Astrocyte (in vitro differentiated cells and primary cell): ENCODE data around the gene ITGAV. TPM values are rescaled to one million over a fixed set of nuclear protein-coding genes. Genes with fewer than 3 reads are reported as not detected.

Experiments used
- DNase-seq: peaks from one replicate; pipeline ENCODE4 v3.0.0-alpha.2; 2010; ENCODE audit warnings: low read depth
- FAIRE-seq: peaks from 2 replicates; lab custom pipeline; 2011; peaks lifted over from hg19 to GRCh38; lab: Jason Lieb, UNC
- H2AFZ ChIP-seq: 2 replicates; pipeline ENCODE4 v1.6.0; 2012; ENCODE audit warnings: low read depth, low read length, inconsistent platforms
- H3K27ac ChIP-seq: 2 replicates; pipeline ENCODE4 v1.5.1; 2011; ENCODE audit warnings: low read depth, low read length, inconsistent platforms
- H3K27me3 ChIP-seq: 2 replicates; pipeline ENCODE4 v1.6.0; 2011; ENCODE audit warnings: low read length, inconsistent platforms; ENCODE audit not compliant: insufficient read depth
- H3K36me3 ChIP-seq: 2 replicates; pipeline ENCODE4 v1.5.1; 2011; ENCODE audit warnings: low read length, inconsistent platforms; ENCODE audit not compliant: insufficient read depth
- H3K4me1 ChIP-seq: 2 replicates; pipeline ENCODE4 v1.5.1; 2011; ENCODE audit warnings: low read length, inconsistent platforms; ENCODE audit not compliant: insufficient read depth
- H3K4me2 ChIP-seq: 2 replicates; pipeline ENCODE4 v1.6.0; 2012; ENCODE audit warnings: low read length, inconsistent platforms
- H3K4me3 ChIP-seq: 2 replicates; pipeline ENCODE4 v1.5.1; 2011; ENCODE audit warnings: low read depth, mild to moderate bottlenecking, low read length, inconsistent platforms; ENCODE audit not compliant: insufficient read depth
- H3K79me2 ChIP-seq: 2 replicates; pipeline ENCODE4 v1.6.0; 2012; ENCODE audit warnings: mild to moderate bottlenecking, low read length, inconsistent platforms; ENCODE audit not compliant: insufficient read depth
- H3K9ac ChIP-seq: 2 replicates; pipeline ENCODE4 v1.6.0; 2012; ENCODE audit warnings: mild to moderate bottlenecking, low read length, inconsistent platforms
- H3K9me3 ChIP-seq: 2 replicates; pipeline ENCODE4 v1.5.1; 2012; ENCODE audit warnings: low read depth, mild to moderate bottlenecking, low read length, inconsistent platforms; ENCODE audit not compliant: insufficient read depth
- H4K20me1 ChIP-seq: 2 replicates; pipeline ENCODE4 v1.6.0; 2012; ENCODE audit warnings: low read length, inconsistent platforms; ENCODE audit not compliant: insufficient read depth
- H3K27ac Mint-ChIP-seq: one replicate; pipeline ENCODE4 v1.8.0; 2021; ENCODE audit warnings: mild to moderate bottlenecking, mixed read lengths; ENCODE audit not compliant: unreplicated experiment
- H3K27me3 Mint-ChIP-seq: one replicate; pipeline ENCODE4 v1.8.0; 2021; ENCODE audit warnings: low read depth, mixed read lengths; ENCODE audit not compliant: unreplicated experiment
- H3K36me3 Mint-ChIP-seq: one replicate; pipeline ENCODE4 v1.8.0; 2021; ENCODE audit warnings: low read depth, mixed read lengths; ENCODE audit not compliant: unreplicated experiment
- H3K4me1 Mint-ChIP-seq: one replicate; pipeline ENCODE4 v1.8.0; 2021; ENCODE audit warnings: low read depth, mixed read lengths; ENCODE audit not compliant: unreplicated experiment
- H3K4me3 Mint-ChIP-seq: one replicate; pipeline ENCODE4 v1.8.0; 2021; ENCODE audit warnings: mild to moderate bottlenecking, moderate library complexity, mixed read lengths; ENCODE audit not compliant: unreplicated experiment
- H3K9me3 Mint-ChIP-seq: one replicate; pipeline ENCODE4 v1.8.0; 2021; ENCODE audit warnings: mild to moderate bottlenecking, mixed read lengths; ENCODE audit not compliant: unreplicated experiment
- EZH2 ChIP-seq: IDR thresholded peaks from 2 replicates; pipeline ENCODE4 v1.6.1; 2012; ENCODE audit warnings: mild to moderate bottlenecking, low read length, inconsistent platforms; ENCODE audit not compliant: insufficient read depth
- total RNA-seq: library from RNA; stranded (reverse); gene quantifications from 2 replicates; pipeline ENCODE4 v1.2.1, GENCODE V29; 2021
- TF ChIP-seq, protein P1 (sequence below): IDR thresholded peaks from 2 replicates; pipeline ENCODE4 v1.5.1; 2011; ENCODE audit warnings: low read depth, mild to moderate bottlenecking, inconsistent platforms, low read length, moderate library complexity; ENCODE audit not compliant: insufficient read depth

ITGAV gene
- total RNA-seq, 1 donor from 2014 or later = 661 TPM

DNA sequence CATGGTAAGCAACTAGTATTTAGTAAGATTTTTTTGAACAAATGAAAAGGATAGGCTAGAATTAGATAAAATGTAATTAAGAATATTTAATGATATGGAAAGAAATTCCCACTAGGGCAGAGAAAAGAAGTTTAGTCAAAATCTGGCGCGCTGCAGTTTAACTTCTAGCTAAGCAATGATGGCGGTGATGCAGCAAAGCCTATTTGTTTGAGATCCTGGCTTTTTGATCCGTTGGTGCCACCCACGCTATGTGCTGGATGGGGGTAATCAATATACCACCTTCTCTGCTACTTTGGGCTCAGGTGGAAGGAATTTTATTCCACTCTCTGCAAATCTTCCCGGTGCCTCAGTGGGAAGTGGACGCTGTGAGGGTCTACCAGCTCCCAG, 103.6 kb downstream of the ITGAV start:
- TF ChIP-seq EZH2 = no peak
- TF ChIP-seq, protein P1, sequence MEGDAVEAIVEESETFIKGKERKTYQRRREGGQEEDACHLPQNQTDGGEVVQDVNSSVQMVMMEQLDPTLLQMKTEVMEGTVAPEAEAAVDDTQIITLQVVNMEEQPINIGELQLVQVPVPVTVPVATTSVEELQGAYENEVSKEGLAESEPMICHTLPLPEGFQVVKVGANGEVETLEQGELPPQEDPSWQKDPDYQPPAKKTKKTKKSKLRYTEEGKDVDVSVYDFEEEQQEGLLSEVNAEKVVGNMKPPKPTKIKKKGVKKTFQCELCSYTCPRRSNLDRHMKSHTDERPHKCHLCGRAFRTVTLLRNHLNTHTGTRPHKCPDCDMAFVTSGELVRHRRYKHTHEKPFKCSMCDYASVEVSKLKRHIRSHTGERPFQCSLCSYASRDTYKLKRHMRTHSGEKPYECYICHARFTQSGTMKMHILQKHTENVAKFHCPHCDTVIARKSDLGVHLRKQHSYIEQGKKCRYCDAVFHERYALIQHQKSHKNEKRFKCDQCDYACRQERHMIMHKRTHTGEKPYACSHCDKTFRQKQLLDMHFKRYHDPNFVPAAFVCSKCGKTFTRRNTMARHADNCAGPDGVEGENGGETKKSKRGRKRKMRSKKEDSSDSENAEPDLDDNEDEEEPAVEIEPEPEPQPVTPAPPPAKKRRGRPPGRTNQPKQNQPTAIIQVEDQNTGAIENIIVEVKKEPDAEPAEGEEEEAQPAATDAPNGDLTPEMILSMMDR = no peak
- H3K27me3 ChIP-seq = no peaks in the 10 kb centered on the region
- peaks cover 5% of the 10 kb centered on the region for H3K4me1 Mint-ChIP-seq
- H3K9ac ChIP-seq = peak overlapping the region; percentile 88
- H4K20me1 ChIP-seq = no peaks in the 10 kb centered on the region
- no peak for FAIRE-seq
- DNase-seq = no peak
- H3K36me3 Mint-ChIP-seq = no peaks in the 10 kb centered on the region
- peaks cover 3% of the 10 kb centered on the region for H3K27me3 Mint-ChIP-seq
- H3K4me2 ChIP-seq = peak overlapping the region; percentile 98
- no peaks in the 10 kb centered on the region for H3K36me3 ChIP-seq
- no peaks in the 10 kb centered on the region for H3K9me3 ChIP-seq
- H3K4me1 ChIP-seq = peaks cover 20% of the 10 kb centered on the region
- H3K9me3 Mint-ChIP-seq = peaks cover 1% of the 10 kb centered on the region
- peaks cover under 1% of the 10 kb centered on the region for H3K79me2 ChIP-seq
- peak overlapping the region; percentile 80 for H3K4me3 ChIP-seq
- no peak overlapping the region for H3K27ac ChIP-seq
- peak overlapping the region; percentile 93 for H2AFZ ChIP-seq
- no peak overlapping the region for H3K27ac Mint-ChIP-seq
- peak overlapping the region; percentile 45 for H3K4me3 Mint-ChIP-seq

DNA sequence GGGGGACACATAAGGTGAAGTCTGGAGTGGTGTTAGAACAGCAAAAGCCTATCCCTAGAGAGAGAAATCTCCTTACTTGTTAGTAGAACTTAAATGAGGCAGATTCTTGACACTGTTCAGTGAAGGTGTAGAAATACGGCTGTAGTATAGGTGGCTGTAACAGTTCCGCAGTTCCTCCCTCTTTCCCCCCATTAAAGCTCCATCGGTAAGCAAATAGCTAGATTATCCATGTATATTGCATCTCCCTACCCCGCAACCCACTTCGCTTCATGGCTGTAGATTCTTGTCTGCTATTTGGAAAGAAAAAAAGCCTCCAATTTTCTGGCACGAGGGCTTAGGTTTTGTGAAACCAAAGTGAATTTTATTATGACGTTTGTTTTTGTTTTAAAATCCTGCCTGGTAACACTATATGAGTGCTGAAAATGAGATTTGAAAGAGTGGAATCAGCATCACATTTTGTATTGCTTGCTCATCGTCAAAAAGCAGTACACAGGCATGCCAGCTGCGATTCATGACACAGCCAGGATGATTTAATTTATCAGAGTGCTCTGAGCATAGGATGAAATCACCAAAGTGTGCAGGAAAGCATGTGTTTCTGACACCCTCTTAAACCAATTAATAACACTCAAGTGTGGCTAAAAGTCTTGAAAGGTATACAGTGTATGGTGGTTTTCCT, 105.4 kb downstream of the ITGAV start:
- Mint-ChIP-seq H3K4me1 (peaks cover 5% of the 10 kb centered on the region), H3K27me3 (peaks cover 3% of the 10 kb centered on the region), H3K27ac (no peak overlapping the region), H3K36me3 (no peaks in the 10 kb centered on the region), H3K9me3 (peaks cover 3% of the 10 kb centered on the region), H3K4me3 (peak overlapping the region; percentile 74)
- Histone ChIP-seq H4K20me1 (no peaks in the 10 kb centered on the region), H3K9me3 (no peaks in the 10 kb centered on the region), H3K4me2 (peak overlapping the region; percentile 98), H3K4me1 (peaks cover 20% of the 10 kb centered on the region), H3K27me3 (no peaks in the 10 kb centered on the region), H3K9ac (peak overlapping the region; percentile 88), H3K4me3 (peak overlapping the region; percentile 80), H3K36me3 (no peaks in the 10 kb centered on the region), H3K27ac (peak overlapping the region; percentile 62), H3K79me2 (peaks cover 5% of the 10 kb centered on the region), H2AFZ (peak overlapping the region; percentile 57)
- DNase-seq (peak; percentile 67), FAIRE-seq (peak; percentile 58)
- TF ChIP-seq EZH2 = no peak
- TF ChIP-seq, protein P1 = no peak

DNA sequence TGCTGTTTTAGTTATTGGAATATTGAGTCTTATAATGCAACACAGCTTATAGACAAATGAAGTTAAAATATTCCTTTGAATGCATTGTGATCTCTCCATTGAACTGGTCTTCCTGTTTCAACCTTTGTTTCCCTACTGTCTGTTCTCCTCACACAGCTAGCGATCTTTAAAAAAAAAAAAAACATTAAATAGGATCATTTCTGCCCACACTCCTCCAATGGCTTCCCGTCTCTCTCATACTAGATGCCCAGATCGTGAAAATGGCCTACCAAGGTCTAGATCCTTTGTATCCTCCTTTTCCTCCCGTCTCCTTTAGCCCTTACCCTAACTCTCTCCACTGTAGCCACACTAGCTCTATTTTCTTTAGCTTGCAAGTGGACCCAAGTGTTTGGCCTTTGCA, 106.4 kb downstream of the ITGAV start:
- peaks cover 3% of the 10 kb centered on the region for H3K9me3 Mint-ChIP-seq
- no peak for TF ChIP-seq EZH2
- TF ChIP-seq, protein P1 = no peak

More for the DNA sequence above, 106.4 kb downstream of the ITGAV start:
- Mint-ChIP-seq H3K4me3 (no peak overlapping the region), H3K27me3 (peaks cover 3% of the 10 kb centered on the region), H3K4me1 (peaks cover 3% of the 10 kb centered on the region), H3K27ac (no peak overlapping the region), H3K36me3 (no peaks in the 10 kb centered on the region)
- Histone ChIP-seq H3K4me2 (no peak overlapping the region), H3K9me3 (no peaks in the 10 kb centered on the region), H3K9ac (no peak overlapping the region), H2AFZ (no peak overlapping the region), H3K27ac (no peak overlapping the region), H3K27me3 (no peaks in the 10 kb centered on the region), H3K4me3 (no peak overlapping the region), H4K20me1 (no peaks in the 10 kb centered on the region), H3K79me2 (peaks cover 5% of the 10 kb centered on the region), H3K36me3 (no peaks in the 10 kb centered on the region), H3K4me1 (peaks cover 17% of the 10 kb centered on the region)
- no peak for DNase-seq
- no peak for FAIRE-seq
